IPS DF 4.7 (cell line): ENCODE data around the gene GREB1L.
"Not testable (repeated sequence)": the region's sequence is repeated elsewhere in the genome, so short reads cannot be mapped to it uniquely, and the experiment has no call there.

ENCODE experiments used
- DNase-seq: peaks from one replicate; pipeline ENCODE4 v3.0.0-alpha.2; 2013; ENCODE audit warnings: low spot score; ENCODE audit errors: extremely low read depth

GREB1L gene

DNA sequence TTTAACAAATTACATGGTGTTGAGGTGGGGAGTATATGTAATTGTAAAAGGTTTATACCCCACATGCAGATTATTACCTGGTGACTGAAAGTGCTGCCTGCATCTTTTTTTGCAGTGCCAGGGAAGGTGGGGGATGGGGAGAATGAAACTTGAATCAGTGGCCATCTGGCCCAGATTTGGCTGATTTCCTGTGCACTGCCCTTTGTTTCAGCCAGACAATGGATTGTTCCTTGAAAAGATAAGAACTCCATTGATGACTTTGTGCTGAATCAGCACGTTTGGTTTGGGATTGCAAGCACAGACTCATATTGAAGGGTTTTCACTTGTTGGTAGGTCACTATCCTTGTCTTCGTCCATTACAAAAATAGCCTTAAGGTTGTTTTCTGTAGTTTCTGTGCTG lies 20.9 kb downstream of the GREB1L start:
- no peak for DNase-seq

DNA sequence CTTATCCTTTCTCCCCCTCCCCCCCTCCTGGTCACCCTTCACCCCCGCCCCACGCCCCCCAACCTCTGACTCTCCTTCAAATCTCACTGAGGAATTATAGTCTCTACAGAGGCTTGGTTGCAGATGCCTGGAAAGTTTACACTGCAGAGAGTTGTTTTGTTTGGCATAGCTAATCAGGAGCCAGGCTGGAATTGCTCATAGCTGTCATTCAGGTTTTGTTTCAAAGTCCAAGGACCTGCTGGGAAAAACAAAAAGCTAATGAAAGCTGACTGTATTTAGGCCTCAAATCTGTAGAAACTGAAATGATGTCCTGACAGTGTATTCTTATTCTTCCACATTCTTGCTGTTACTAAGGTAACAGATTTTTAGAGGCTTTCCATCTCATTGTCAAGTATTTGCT lies 22.6 kb downstream of the GREB1L start:
- no peak for DNase-seq

DNA sequence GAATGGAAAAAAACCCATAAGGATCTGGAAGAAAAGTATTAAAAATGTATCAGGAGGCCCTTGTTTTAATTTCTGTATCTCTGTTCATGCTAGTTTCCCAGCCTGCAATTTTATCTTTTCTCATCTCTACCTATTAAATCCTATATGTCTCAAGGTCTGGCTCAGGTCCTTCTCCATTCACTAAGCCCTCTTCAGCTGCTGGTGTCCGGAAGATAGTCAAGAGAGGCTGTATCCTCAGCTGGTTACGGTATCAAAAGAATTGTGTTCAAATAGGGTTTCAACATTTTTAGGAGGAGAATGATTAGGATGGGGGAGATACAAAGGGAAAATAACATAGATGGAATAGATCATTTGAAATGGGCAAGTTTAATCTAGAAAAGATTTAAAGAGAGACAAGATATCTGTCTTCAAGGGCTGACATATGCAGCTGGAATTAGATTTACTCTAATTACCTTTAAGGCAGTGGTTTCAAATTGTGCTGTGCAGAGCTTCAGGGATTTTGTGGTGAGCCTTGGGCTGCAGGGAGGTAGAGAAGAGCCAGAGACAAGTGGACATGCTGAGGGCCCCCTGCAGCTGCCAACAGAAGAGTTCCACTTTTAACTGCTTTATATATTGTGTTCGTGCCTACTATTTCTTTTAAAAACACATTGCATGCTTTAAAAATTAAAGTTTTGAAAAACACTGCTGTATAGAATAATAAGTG lies 24.1 kb downstream of the GREB1L start:
- no peak for DNase-seq

DNA sequence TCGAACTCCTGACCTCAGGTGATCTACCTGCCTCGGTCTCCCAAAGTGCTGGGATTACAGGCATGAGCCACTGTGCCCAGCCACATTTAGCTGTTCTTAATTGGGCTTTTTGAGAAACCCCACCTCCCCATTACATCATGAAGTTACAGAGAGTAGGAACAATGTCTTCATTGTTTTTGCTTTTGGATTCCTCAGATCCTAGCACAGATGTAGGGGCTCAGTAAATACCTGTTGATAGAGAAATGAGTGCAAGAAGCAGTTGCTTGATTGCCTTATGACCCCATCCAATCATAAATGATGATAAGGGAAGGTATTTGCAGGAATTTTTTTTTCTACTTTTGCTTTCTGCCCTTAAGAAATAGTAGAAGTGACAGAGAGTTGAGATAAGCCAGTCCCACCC lies 25.4 kb downstream of the GREB1L start:
- DNase-seq: no peak

DNA sequence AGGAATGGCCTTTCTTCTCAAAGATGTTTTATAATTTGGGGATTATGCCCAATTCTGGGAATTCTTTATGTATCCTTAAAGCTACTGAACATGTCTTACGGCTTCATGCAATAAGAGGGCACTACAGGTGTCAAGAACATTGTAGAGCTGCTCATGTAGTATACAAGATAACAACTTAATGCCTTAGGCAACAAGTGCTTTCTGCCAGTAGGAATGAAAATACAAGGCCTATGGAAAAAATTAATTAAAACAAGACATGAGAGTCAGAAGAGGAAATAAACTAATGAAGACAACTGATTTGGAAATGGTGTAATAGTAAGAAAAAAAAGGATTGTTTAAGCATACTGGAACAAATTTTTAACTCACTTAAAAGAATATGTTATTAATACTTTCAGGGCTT lies 27.3 kb downstream of the GREB1L start:
- DNase-seq: no peak

DNA sequence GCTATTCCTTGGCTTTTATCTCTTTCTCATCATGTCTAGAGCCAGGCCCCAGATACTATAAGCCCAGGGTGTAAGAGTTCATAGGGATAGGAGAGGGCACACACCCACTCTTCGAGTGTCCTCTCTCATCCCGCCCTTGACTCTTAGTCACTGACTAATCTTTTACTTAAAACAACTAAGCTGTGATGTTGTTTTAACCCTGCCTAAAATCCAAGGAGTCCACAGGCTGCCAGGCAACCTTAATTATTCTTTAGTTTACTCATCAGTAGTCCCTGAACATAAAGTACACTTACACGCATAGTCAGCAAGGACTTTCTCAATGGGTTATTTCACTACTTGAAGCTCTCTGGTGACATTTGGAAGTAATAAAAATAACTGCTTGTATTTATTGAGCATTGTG lies 28.4 kb downstream of the GREB1L start:
- no peak for DNase-seq

DNA sequence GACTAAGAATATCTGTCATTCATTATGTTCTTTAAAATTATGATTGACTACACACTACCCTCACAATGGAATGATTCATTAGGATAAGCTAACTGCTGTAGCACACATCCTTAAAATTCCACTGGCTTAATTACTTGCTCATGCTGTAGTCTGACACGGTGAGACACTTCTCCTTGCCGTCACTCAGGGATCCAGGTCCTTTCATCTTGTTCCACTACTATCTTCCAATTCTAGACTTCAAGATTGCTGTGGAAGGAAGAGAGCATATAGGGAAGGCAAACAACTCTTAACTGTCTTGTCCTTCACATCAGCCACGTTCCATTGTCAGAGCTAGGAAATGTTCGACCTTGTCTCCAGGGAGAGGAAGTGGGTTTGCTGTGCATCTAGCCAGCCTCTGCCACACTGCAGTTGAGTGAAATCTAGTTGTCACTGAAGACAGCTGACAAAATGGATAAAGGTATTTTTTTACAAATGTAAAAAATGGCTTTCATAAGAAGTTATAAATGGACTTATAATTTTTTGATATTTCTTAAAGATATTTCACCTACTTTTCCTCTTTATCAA lies 30.1 kb downstream of the GREB1L start:
- no peak for DNase-seq

DNA sequence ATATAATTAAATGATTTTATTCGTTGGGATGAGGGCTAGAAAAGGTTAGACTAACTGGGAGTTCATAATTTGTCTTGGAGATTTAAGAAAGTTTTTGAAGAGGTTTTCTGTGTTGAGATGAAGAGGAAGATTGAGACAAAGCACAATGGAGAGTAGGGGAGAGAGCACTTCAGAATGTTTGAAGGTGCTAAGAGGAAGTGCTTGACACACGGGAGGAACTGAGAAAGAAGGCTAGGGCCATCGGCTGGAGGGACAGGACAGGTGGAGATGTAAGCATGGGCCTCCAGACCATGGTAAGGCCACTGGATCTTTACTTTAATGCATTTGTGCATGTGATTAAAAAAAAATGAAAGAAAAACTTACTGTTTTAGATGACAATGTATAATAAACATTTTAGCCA lies 31.5 kb downstream of the GREB1L start:
- DNase-seq: no peak

DNA sequence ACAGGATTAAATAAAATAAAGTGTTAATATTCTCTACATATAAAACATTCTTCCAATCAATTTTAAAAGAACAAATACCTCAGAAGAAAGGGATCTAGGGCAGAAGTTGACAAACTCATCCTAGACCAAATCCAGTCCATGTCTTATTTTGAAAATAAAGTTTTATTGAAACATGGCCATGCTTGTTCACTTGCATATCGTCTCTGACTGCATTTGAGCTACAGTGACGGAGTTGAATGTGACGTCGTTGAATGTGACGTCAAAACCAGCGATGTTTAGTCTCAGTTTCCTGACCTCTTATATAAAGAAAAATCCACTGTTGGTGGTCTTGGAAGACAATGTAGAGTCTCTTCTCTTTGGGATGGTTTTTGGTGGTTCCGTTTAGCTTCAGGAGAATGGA lies 33.6 kb downstream of the GREB1L start:
- DNase-seq: no peak

DNA sequence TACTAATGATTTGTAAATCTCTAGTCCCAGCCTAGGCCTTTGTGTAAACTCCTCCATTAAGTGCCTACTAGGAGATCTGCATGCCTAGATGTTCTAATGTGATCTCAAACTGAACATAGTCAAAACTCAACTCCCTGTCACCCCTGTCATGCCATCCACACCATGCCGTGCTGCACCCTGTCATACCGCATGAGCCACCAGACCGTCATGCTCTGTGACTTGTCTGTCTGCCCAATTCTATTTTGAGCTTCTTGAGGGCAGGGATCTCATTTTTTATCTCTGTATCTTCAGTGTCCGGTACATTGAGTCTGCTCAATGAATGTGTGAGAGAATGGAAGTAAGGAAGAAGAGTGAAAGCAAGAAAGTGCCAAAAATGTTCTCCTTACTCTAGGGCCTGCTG lies 35.5 kb downstream of the GREB1L start:
- DNase-seq: no peak

DNA sequence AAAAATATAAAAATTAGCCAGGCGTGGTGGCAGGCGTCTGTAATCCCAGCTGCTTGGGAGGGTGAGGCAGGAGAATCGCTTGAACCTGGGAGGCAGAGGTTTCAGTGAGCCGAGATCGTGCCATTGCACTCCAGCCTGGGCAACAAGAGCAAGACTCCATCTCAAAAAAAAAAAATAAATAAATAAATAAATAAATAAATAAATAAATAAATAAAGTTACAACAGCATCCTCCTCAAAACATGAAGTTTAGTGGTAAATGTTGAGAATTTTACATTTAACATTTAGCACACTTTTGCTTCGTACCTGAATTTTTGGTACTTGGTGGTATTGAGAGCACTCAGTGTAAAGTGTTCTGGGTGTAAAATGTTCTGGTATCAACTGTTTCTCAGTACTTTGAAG lies 36.2 kb downstream of the GREB1L start:
- DNase-seq: not testable (repeated sequence)

DNA sequence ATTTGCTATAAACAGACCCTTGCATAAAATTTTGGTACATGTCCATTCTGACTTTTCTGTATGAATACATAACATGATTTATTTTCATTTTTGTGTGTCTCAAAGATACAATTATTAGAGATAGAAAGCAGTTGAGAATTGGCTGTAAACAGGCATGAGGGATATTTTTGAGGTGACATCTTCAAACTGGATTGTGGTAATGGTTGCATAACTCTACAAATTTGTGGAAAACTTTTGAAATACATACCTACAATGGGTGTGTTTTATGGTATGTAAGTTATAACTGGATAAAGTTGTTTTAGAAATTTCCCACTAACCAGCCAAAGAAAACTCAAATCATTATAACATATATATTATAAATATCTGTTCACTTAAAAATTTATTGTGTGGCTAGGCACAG lies 39.6 kb downstream of the GREB1L start:
- DNase-seq: no peak

DNA sequence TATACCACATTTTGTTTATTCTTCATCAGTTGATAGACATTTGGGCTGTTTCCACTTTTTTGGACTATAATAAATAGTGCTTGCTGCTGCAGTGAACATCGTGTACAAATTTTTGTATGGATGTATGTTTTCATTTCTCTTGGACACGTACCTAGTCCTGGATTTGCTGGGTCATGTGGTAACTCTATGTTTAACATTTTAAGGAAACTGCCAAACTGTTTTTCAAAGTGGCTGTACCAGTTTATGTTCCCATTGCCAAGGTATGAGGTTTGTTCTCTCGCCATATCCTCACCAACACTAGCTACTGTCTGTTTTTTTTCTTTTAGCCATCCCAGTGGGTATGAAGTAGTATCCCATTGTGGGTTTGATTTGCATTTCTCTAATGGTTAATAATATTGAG lies 42.5 kb downstream of the GREB1L start:
- DNase-seq: no peak

DNA sequence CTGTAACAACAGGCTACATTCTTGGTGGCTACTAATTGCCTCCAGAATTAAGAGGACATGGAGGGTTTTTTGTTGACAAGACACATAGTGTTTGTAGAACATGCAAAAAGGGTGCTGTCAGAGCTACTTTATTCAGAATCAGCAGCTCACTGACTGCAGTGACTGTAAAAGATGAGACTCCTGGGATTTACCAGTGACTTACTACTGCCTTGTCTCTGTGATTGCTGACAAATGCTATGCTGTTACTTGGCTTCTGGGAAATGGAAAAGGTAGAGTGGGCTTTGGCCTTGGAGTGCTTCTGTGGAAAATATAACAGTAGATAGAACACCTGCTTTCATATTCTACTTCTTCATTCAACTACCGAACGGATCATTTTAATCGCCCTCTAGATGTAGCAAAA lies 47.8 kb downstream of the GREB1L start:
- DNase-seq: no peak

DNA sequence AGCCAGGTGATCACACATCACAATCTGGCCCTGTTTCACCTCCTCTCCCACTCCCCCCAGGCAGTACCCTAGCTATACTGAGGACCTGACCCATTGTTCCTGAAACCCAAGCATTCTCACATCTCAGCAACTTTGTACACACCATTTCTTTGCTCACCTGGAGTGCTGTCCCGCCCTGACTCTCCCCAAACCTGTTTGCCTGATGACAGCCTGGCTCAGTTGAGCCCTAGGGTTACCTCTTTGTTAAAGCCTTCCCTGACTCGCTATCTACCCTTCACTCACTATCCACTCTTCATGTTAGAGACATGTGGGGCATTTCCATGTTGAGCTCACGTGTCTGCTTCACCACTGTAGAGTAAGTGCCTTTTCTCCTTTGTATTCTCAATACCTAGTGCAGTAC lies 49.1 kb downstream of the GREB1L start:
- no peak for DNase-seq

DNA sequence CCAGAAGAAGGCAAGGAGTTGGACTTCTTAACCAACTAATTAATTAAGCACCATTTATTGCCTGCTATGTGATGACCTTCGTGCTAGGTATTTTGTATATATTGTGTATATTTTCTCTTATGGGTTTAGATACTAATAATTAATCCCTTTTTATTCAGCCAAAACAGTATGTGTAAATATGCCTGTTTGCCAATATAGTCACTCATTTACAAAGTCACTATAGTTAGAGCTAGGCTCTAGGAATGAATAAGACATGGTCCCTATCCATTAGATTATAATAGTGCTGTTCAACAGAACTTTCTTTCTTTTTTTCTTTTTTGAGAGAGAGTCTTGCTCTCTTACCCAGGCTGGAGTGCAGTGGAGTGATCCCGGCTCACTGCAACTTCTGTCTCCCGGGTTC lies 51.4 kb downstream of the GREB1L start:
- DNase-seq: no peak

DNA sequence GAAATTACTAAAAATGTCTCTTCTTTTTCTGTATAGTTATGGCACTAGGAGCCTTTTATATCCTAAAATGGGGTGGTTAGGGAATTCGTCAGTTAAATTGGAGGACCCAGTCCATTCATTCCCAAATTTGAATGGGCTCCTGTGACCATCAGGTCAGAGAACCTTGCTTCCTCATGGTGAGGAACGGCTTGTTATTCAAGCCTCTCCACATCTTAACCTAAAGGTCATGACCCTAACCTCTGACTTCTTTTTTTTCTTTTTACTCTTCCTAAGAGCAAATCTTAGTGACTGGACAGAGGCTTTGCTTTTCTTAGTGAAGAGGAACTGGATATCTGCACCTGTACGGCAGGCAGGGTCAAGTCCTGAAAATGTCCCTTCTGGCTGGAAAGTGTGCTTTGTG lies 53.1 kb downstream of the GREB1L start:
- DNase-seq: no peak

DNA sequence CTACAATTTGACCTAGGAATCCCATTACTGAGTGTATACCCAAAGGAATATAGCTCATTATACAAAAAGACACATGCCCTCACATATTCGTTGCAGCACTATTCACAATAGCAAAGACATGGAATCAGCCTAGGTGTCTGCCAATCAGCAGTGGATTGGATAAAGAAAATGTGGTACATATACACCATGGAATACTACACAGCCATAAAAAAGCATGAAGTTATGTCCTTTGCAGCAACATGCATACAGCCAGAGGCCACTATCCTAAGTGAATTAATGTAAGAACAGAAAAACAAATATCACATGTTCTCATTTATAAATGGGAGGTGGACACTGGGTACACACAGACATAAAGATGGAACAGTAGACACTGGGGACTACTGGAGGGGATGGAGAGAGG lies 54.0 kb downstream of the GREB1L start:
- no peak for DNase-seq

DNA sequence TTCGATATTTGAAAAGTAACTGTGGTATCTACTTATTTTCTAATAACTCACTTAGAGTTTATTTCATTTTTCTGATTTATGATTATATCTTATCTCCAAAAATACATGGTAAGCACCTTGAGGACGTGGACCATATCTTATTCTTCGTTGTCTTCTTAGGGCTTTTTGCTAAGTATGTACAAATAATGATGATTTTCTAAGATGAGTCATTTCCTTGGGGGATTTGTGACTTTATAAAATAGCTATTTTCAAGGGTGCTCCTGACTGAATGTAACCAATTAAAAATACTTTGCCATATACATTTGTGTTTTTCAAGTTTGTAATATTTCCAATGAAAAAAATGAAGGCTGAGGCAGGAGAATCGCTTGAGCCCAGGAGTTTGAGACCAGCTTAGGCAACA lies 56.3 kb downstream of the GREB1L start:
- DNase-seq: no peak

DNA sequence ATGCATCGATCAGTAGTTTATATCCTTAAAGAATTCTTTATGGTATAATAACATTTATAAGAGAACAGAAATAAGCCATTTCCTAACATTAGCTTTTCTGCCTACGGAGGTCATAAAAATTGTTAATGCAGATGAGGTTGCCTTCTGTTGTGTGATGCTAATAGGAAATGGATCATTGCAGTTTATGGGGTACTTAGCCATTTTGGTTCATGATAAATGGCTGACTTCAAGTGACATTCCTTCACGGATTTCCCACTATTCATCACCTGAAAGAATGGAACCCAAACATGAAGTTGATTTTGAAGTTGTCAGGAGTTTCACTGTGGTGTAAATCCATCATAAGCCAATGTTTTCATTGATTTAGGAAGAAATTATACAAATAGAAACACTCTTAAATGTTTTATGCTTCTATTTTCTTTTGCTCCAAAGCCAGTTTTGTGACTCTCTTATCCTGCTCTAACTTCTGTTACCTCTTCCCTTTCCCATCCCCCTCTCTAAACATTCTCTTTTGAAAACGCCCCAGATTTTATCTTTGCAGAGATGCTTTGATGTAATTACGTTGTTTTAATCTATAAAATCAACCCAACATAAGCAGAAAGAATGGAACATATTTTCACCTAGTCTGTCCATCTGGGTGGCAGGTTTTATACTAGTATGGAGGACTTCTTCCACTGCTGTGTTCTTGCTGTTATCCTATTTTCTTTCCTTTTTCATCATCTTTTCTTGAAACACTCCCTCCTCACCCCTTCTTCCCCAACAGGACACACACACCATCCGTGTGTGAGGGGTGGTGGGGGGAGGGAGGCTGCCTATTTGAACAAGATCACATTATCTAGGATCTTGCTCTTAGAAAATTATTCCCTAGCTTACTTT lies 58.2 kb downstream of the GREB1L start:
- no peak for DNase-seq

DNA sequence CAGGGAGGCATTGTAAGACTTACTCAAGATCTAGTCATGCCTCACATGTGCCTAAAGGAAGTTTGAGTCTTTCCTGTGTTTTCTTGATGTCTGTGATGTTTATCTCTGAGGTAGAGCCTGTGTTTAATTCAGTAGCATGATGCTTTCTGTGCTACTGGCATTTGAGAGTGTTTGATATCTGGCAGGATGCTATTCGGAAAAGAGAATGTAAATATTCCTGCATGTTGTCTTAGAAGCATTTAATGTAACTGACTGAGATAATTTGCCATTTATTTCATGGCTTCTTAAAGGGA lies 58.8 kb downstream of the GREB1L start:
- DNase-seq: no peak

DNA sequence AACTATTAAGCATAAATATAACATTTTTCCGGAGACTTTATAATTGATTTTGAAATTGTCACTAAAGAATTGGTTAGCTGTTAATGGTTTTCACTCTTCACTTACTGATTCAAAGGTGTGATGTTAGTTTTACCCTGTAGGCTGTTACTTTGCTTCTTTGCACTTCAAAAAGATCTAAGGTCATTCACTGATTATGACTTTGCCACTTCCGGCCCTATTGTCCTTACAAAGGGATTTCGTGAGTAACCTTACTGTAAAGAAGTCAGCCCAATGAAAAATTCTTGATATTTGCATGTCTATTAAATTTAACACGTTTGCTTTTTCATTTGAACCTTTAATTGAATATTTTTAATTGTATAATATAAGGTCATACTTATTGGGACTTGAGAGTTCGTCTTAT lies 61.4 kb downstream of the GREB1L start:
- no peak for DNase-seq

DNA sequence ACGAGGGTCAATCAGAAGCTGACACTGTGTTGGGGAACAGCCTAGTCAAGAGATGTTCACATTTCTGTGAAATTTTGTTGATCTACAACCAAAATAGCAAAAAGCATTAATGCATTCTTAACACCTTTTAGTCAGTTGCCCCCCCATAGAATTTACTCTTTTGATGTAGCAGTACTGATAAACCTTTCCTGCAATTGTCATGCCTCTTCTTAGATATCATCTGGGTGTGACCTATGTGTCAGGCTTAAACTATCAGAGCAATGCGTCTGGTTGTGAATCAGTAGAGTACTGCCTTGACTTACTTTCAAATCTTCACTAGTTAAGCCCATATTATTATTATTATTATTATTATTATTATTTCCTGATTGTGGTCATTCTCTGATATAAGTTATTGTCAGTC lies 61.9 kb downstream of the GREB1L start:
- DNase-seq: no peak
